ENCODE results near the gene TREH. TPM values are rescaled to one million over a fixed set of nuclear protein-coding genes. Genes with fewer than 3 reads are reported as not detected.

The TREH gene
- total and polyA plus RNA-seq, 4 donors = 0.17 to 1.1 (median 0.19) TPM; not detected in 1

GRCh38 chr11:118629761-118630661 is 49.4 kb downstream of the TREH start:
- TF ChIP-seq, protein P1, sequence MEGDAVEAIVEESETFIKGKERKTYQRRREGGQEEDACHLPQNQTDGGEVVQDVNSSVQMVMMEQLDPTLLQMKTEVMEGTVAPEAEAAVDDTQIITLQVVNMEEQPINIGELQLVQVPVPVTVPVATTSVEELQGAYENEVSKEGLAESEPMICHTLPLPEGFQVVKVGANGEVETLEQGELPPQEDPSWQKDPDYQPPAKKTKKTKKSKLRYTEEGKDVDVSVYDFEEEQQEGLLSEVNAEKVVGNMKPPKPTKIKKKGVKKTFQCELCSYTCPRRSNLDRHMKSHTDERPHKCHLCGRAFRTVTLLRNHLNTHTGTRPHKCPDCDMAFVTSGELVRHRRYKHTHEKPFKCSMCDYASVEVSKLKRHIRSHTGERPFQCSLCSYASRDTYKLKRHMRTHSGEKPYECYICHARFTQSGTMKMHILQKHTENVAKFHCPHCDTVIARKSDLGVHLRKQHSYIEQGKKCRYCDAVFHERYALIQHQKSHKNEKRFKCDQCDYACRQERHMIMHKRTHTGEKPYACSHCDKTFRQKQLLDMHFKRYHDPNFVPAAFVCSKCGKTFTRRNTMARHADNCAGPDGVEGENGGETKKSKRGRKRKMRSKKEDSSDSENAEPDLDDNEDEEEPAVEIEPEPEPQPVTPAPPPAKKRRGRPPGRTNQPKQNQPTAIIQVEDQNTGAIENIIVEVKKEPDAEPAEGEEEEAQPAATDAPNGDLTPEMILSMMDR (IDR thresholded peaks at IDR 0.05; ENCODE audit: control extremely low read depth, extremely low read depth) = no peak
- Histone ChIP-seq H3K4me1 (ENCODE audit: control insufficient read depth in 5 of 5, insufficient read depth in 5 of 5, low read length in 5 of 5) (peaks cover 10 to 29% (median 14%) of the 10 kb centered on the region in 5 donors), H3K9me3 (ENCODE audit: control insufficient read depth in 4 of 4, insufficient read depth in 3 of 4, low read length in 3 of 4) (no peaks in the 10 kb centered on the region), H3K27me3 (ENCODE audit: control insufficient read depth in 3 of 3, insufficient read depth in 3 of 3, low read length in 2 of 3) (no peaks in the 10 kb centered on the region), H3K9ac (ENCODE audit: insufficient read depth in 1 of 2, low read length in 2 of 2) (no peak overlapping the region), H3K27ac (ENCODE audit: low read depth in 1 of 2, low read length in 1 of 2) (peak overlapping the region in 1 of 2 donors; percentile 40), H3K4me3 (no peak overlapping the region), H3K36me3 (ENCODE audit: control insufficient read depth in 4 of 4, insufficient read depth in 4 of 4, low read length in 4 of 4) (peaks cover 17 to 51% (median 33%) of the 10 kb centered on the region in 4 donors)
- ATAC-seq (ENCODE audit: insufficient read depth, low FRiP score) (no peak), DNase-seq (no peak)
- WGBS, 2 donors = 66 to 74% methylated on average over 6 of the region's 6 CpGs

DNA sequence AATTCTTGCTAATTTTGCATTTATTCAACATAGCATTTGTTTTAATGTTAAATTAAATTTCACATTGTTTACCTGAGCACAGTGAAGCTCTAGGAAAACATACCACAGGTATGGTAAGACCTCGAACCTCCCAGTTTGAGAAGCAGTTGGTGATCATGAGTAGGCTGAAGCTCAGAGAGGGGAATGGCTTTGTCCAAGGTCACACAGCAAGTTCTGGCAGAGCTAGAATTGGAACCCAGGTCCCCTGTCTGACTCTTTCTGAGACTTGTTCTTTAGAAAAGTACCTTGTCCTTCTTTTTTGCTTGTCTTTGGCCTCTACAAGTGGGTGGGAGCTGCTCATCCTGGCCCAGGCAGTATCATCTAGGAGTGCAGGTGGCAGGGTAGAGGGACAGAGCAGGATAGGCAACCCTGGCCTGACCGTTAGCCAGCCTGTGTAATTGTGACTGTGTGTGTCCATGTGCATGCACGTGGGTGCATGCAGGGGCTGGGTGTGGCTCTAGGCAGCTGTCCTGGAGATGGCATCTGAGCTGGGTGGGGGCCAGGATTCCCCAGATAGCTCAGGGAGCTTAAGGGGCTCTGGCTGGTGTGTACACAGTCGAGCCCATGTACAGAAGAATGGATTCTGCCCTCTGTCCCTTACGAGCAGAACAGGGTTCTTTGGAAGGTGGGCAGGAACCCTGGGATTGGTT is 50.4 kb downstream of the TREH start:
- DNase-seq (no peak), ATAC-seq (ENCODE audit: insufficient read depth, low FRiP score) (no peak)
- Histone ChIP-seq H3K36me3 (ENCODE audit: control insufficient read depth in 4 of 4, insufficient read depth in 4 of 4, low read length in 4 of 4) (peaks cover 19 to 58% (median 37%) of the 10 kb centered on the region in 4 donors), H3K27ac (ENCODE audit: low read depth in 1 of 2, low read length in 1 of 2) (peak overlapping the region in 1 of 2 donors; percentile 27), H3K9me3 (ENCODE audit: control insufficient read depth in 4 of 4, insufficient read depth in 3 of 4, low read length in 3 of 4) (no peaks in the 10 kb centered on the region), H3K9ac (ENCODE audit: insufficient read depth in 1 of 2, low read length in 2 of 2) (no peak overlapping the region), H3K4me1 (ENCODE audit: control insufficient read depth in 5 of 5, insufficient read depth in 5 of 5, low read length in 5 of 5) (peaks cover 4 to 24% (median 6%) of the 10 kb centered on the region in 5 donors), H3K4me3 (no peak overlapping the region), H3K27me3 (ENCODE audit: control insufficient read depth in 3 of 3, insufficient read depth in 3 of 3, low read length in 2 of 3) (no peaks in the 10 kb centered on the region)
- TF ChIP-seq, protein P1 (IDR thresholded peaks at IDR 0.05; ENCODE audit: control extremely low read depth, extremely low read depth) = no peak
- 56 to 77% methylated on average over 5 of the region's 5 CpGs for WGBS, 2 donors

DNA sequence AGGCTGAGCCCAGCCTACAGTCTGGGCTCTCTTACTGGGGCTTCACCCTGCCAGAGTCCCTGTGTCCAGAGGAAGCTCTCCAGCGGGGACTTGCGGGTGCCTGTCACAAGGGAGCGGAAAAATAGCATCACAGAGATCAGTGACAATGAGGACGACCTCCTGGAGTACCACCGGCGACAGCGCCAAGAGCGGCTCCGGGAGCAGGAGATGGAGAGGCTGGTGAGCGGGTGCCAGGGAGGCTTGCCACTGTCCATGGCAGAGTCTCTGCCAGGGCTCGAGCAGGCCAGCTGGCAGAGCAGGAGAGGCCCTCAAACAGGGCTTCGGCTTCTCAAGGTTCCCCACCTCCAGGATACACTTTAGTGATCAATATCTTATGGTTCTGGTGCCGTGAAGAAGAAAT is 51.0 kb downstream of the TREH start:
- TF ChIP-seq, protein P1 (IDR thresholded peaks at IDR 0.05; ENCODE audit: control extremely low read depth, extremely low read depth) = no peak
- H3K4me1 ChIP-seq (ENCODE audit: control insufficient read depth in 5 of 5, insufficient read depth in 5 of 5, low read length in 5 of 5) = peaks cover 1 to 21% (median 3%) of the 10 kb centered on the region in 5 donors
- no peak for ATAC-seq (ENCODE audit: insufficient read depth, low FRiP score)
- no peak overlapping the region for H3K27ac ChIP-seq (ENCODE audit: low read depth in 1 of 2, low read length in 1 of 2)
- peaks cover 19 to 57% (median 35%) of the 10 kb centered on the region in 4 donors for H3K36me3 ChIP-seq (ENCODE audit: control insufficient read depth in 4 of 4, insufficient read depth in 4 of 4, low read length in 4 of 4)
- H3K4me3 ChIP-seq = no peak overlapping the region
- H3K9me3 ChIP-seq (ENCODE audit: control insufficient read depth in 4 of 4, insufficient read depth in 3 of 4, low read length in 3 of 4) = no peaks in the 10 kb centered on the region
- no peaks in the 10 kb centered on the region for H3K27me3 ChIP-seq (ENCODE audit: control insufficient read depth in 3 of 3, insufficient read depth in 3 of 3, low read length in 2 of 3)
- no peak for DNase-seq
- no peak overlapping the region for H3K9ac ChIP-seq (ENCODE audit: insufficient read depth in 1 of 2, low read length in 2 of 2)
- WGBS, 2 donors = 80 to 92% methylated on average over 13 of the region's 13 CpGs

All from lung (tissue), 12 donors.